H1 (cell line): ENCODE measurements around the gene UBE2E3. TPM values are rescaled to one million over a fixed set of nuclear protein-coding genes. Genes with fewer than 3 reads are reported as not detected.

ENCODE experiments used
- CTCF ChIA-PET: fragments of 300-600 bp; sonication (Branson Sonifier 250); formaldehyde crosslinking; loops from one replicate; lab custom pipeline; 2021; ENCODE audit not compliant: partially characterized antibody; lab: Charles Lee
- POLR2A ChIA-PET: fragments of 300-600 bp; sonication (Branson Sonifier 250); formaldehyde crosslinking; loops from one replicate; lab custom pipeline; 2021; ENCODE audit warnings: inconsistent platforms; ENCODE audit not compliant: partially characterized antibody; lab: Charles Lee
- DNase-seq, 2 experiments: peaks; one replicate each; pipeline versions ENCODE4 v3.0.0 to v3.0.0-alpha.2; 2010 to 2022; ENCODE audit warnings: low spot score in 2 of 2, low read depth in 1 of 2, mixed read lengths in 1 of 2
- FAIRE-seq: peaks from 2 replicates; lab custom pipeline; 2011; peaks lifted over from hg19 to GRCh38; lab: Jason Lieb, UNC
- H2AFZ ChIP-seq: 2 replicates; pipeline ENCODE4 v1.8.1; 2012; ENCODE audit warnings: low read length, inconsistent platforms
- H2AK5ac ChIP-seq: 2 replicates; pipeline ENCODE4 v1.6.1; 2013; ENCODE audit warnings: low read depth, low read length
- H2BK120ac ChIP-seq: replicated peaks from 2 replicates; pipeline ENCODE3; 2013; ENCODE audit warnings: low read depth, low read length, inconsistent platforms
- H2BK12ac ChIP-seq: 2 replicates; pipeline ENCODE4 v1.6.1; 2013; ENCODE audit warnings: low read depth, low read length
- H2BK15ac ChIP-seq: 2 replicates; pipeline ENCODE4 v1.6.1; 2013; ENCODE audit warnings: low read length
- H2BK20ac ChIP-seq: 2 replicates; pipeline ENCODE4 v1.6.1; 2013; ENCODE audit warnings: low read length
- H2BK5ac ChIP-seq: 2 replicates; pipeline ENCODE4 v1.6.1; 2013; ENCODE audit warnings: low read depth, low read length
- H3K14ac ChIP-seq: 2 replicates; pipeline ENCODE4 v1.6.1; 2013; ENCODE audit warnings: inconsistent platforms; ENCODE audit not compliant: insufficient read length
- H3K18ac ChIP-seq: 2 replicates; pipeline ENCODE4 v1.6.1; 2013; ENCODE audit warnings: low read length; ENCODE audit errors: extremely low read depth
- H3K23ac ChIP-seq: 2 replicates; pipeline ENCODE4 v1.6.1; 2013; ENCODE audit warnings: inconsistent platforms; ENCODE audit not compliant: insufficient read length
- H3K23me2 ChIP-seq: 2 replicates; pipeline ENCODE4 v1.6.1; 2013; ENCODE audit warnings: low read depth, low read length
- H3K27ac ChIP-seq: 2 replicates; pipeline ENCODE4 v1.6.1; 2011; ENCODE audit warnings: low read depth, low read length, inconsistent platforms
- H3K27me3 ChIP-seq, 4 experiments: replicated peaks in 1 of 4; 1 replicate in 1 of 4; 2 replicates in 3 of 4; pipeline versions ENCODE4 v1.6.1 to v1.8.1; 2011 to 2013; ENCODE audit warnings: low read length in 3 of 4, mild to moderate bottlenecking in 3 of 4, inconsistent platforms in 2 of 4, mixed read lengths in 2 of 4, moderate library complexity in 1 of 4; ENCODE audit not compliant: control insufficient read depth in 3 of 4, insufficient read depth in 3 of 4; ENCODE audit errors: extremely low read depth in 1 of 4
- H3K36me3 ChIP-seq, 4 experiments: 2 replicates each; pipeline versions ENCODE4 v1.6.1 to v1.8.1; 2011 to 2013; ENCODE audit warnings: mild to moderate bottlenecking in 4 of 4, low read length in 3 of 4, moderate library complexity in 2 of 4, control low read depth in 1 of 4, inconsistent platforms in 1 of 4; ENCODE audit not compliant: insufficient read depth in 4 of 4, control insufficient read depth in 2 of 4
- H3K4ac ChIP-seq: replicated peaks from 2 replicates; pipeline ENCODE3; 2013; ENCODE audit warnings: low read length, low read depth, mixed read lengths, inconsistent platforms; ENCODE audit not compliant: insufficient read length
- H3K4me1 ChIP-seq, 4 experiments: replicated peaks in 1 of 4; 1 replicate in 1 of 4; 2 replicates in 3 of 4; pipeline versions ENCODE4 v1.6.1 to v1.8.1; 2011 to 2013; ENCODE audit warnings: low read length in 3 of 4, inconsistent platforms in 2 of 4, mixed read lengths in 1 of 4; ENCODE audit not compliant: insufficient read depth in 4 of 4, control insufficient read depth in 3 of 4
- H3K4me2 ChIP-seq, 2 experiments: 2 replicates each; pipeline versions ENCODE4 v1.6.1 to v1.8.1; 2011 to 2013; ENCODE audit warnings: low read depth in 2 of 2, low read length in 2 of 2, control low read depth in 1 of 2, inconsistent platforms in 1 of 2, mild to moderate bottlenecking in 1 of 2; ENCODE audit not compliant: insufficient read depth in 1 of 2
- H3K4me3 ChIP-seq, 4 experiments: fragments of 200-600, 300-600 bp in 1 of 4; sonication (generic), shearing (Covaris generic), sonication (Bioruptor Twin) in 1 of 4; 2 replicates each; pipeline versions ENCODE4 v1.5.1 to v1.8.1; 2011 to 2016; ENCODE audit warnings: low read length in 4 of 4, low read depth in 3 of 4, control low read depth in 2 of 4, inconsistent platforms in 2 of 4, mild to moderate bottlenecking in 2 of 4, mixed read lengths in 1 of 4, moderate library complexity in 1 of 4; ENCODE audit not compliant: insufficient read depth in 2 of 4; ENCODE audit errors: extremely low read depth in 1 of 4
- H3K56ac ChIP-seq: replicated peaks from 2 replicates; pipeline ENCODE3; 2013; ENCODE audit warnings: low read depth, mild to moderate bottlenecking, mixed read lengths, low read length, inconsistent platforms; ENCODE audit not compliant: insufficient read length
- H3K79me1 ChIP-seq: 2 replicates; pipeline ENCODE4 v1.6.1; 2013; ENCODE audit warnings: low read depth, low read length, control low read depth
- H3K79me2 ChIP-seq, 2 experiments: 2 replicates each; pipeline versions ENCODE4 v1.6.1 to v1.8.1; 2012 to 2013; ENCODE audit warnings: low read length in 2 of 2, mild to moderate bottlenecking in 2 of 2, inconsistent platforms in 1 of 2; ENCODE audit not compliant: insufficient read depth in 2 of 2, control insufficient read depth in 1 of 2
- H3K9ac ChIP-seq, 4 experiments: replicated peaks in 1 of 4; 1 replicate in 1 of 4; 2 replicates in 3 of 4; pipeline versions ENCODE4 v1.6.1 to v1.8.1; 2011 to 2013; ENCODE audit warnings: low read depth in 3 of 4, low read length in 3 of 4, control low read depth in 2 of 4, mild to moderate bottlenecking in 2 of 4, moderate library complexity in 2 of 4, inconsistent platforms in 1 of 4; ENCODE audit errors: extremely low read depth in 1 of 4
- H3K9me3 ChIP-seq, 2 experiments: 2 replicates each; pipeline versions ENCODE4 v1.6.1 to v1.8.1; 2012 to 2013; ENCODE audit warnings: mild to moderate bottlenecking in 2 of 2, moderate library complexity in 2 of 2, control low read depth in 1 of 2, inconsistent platforms in 1 of 2, low read depth in 1 of 2, low read length in 1 of 2, mixed read lengths in 1 of 2; ENCODE audit not compliant: insufficient read depth in 2 of 2
- H4K20me1 ChIP-seq, 2 experiments: replicated peaks in 1 of 2; 2 replicates each; pipeline versions ENCODE3 to v1.8.1; 2011 to 2013; ENCODE audit warnings: inconsistent platforms in 2 of 2, low read length in 2 of 2, mild to moderate bottlenecking in 1 of 2; ENCODE audit not compliant: insufficient read depth in 2 of 2, control insufficient read depth in 1 of 2
- H4K5ac ChIP-seq: 2 replicates; pipeline ENCODE4 v1.6.1; 2013; ENCODE audit warnings: low read length, low read depth, mixed read lengths, inconsistent platforms; ENCODE audit not compliant: insufficient read length
- H4K8ac ChIP-seq: 2 replicates; pipeline ENCODE4 v1.8.0; 2013; ENCODE audit warnings: mild to moderate bottlenecking, moderate library complexity, low read length, inconsistent platforms; ENCODE audit not compliant: insufficient read depth; ENCODE audit errors: extremely low read depth
- H4K91ac ChIP-seq: replicated peaks from 2 replicates; pipeline ENCODE3; 2013; ENCODE audit warnings: low read length, mixed read lengths, inconsistent platforms; ENCODE audit not compliant: insufficient read length
- KDM5A ChIP-seq: fragments of 200-600 bp; IDR thresholded peaks from 2 replicates; pipeline ENCODE4 v1.7.1; 2012; ENCODE audit warnings: mild to moderate bottlenecking, low read length, inconsistent platforms, mixed read lengths
- WGBS, 2 experiments: shearing (Covaris generic) in 1 of 2; methylation state at CpG; one replicate each; pipeline versions ENCODE4 v1.1.6 to v1.1.7; 2013 to 2015; ENCODE audit warnings: low lambda C conversion rate in 2 of 2, mixed read lengths in 2 of 2, inconsistent platforms in 1 of 2, low coverage in 1 of 2, missing lambda C conversion rate in 1 of 2; ENCODE audit not compliant: insufficient replicate concordance in 2 of 2, insufficient coverage in 1 of 2, insufficient read length in 1 of 2; ENCODE audit errors: extremely low coverage in 1 of 2, missing lambda C conversion rate in 1 of 2; 5-methylcytosine and 5-hydroxymethylcytosine counted together
- polyA plus RNA-seq, 7 experiments: library from polyadenylated mRNA; depleted of rRNA in 3 of 7; stranded (reverse) in 5 of 7; unstranded in 2 of 7; fragments of >200 nt in 5 of 7; fragments of 200-250 nt in 2 of 7; gene quantifications; 1 replicate in 5 of 7; 2 replicates in 1 of 7; 4 replicates in 1 of 7; pipeline versions ENCODE4 v1.2.1 to v1.2.3, GENCODE V29; 2011 to 2013; ENCODE audit warnings: missing spikeins in 2 of 7, mixed read lengths in 2 of 7
- total RNA-seq: library from RNA; stranded (reverse); fragmentation: NEBNext Ultra II Directional; extraction: Animal tissue kit (Norgen Biotek cat#: 25700); gene quantifications from 2 replicates; pipeline ENCODE4 v1.2.1, GENCODE V29; 2021

Gene UBE2E3
- total and polyA plus RNA-seq, 2 of the 8 experiments (the other 6 are each of a cell fraction or from before 2014, with no cell fraction given): 106 to 132 TPM

DNA sequence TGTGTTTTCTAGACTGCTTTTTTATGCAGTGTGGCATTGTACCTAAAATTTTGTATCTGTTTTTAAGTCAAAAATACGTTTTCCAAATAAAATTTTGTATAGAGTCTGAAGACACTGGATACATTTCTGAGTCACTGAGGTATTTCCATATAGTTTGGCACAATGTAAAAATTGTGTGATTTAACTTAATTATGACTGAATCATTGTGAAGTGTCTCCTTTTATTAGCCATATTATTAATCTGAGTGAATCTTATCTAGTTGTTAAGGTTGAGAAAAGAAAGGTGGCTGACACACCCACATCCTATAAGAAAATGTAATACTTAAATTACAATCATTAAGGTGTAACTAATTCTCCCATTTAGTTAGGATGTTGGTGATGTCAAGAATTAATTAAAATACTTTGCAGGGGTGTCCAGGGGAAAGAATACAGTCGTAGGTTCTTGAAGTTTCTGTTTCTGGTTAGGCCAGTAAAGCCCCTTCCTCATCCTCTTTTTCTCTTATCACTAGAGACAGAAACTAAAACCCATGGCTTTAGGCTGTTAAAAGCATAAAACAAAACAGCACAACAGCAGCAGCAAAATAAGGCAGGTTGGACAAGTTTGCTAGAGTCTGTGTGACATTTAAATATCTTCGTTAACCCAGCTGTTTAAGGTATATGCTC, 71.6 kb downstream of the UBE2E3 start:
- Histone ChIP-seq H2BK120ac (no peak overlapping the region), H3K23ac (no peak overlapping the region), H3K27ac (no peak overlapping the region), H4K20me1 (peaks cover 0 to 2% of the 10 kb centered on the region in 2 experiments), H3K14ac (no peak overlapping the region), H4K5ac (no peak overlapping the region), H2BK12ac (no peak overlapping the region), H3K4me3 (no peak overlapping the region), H2BK15ac (no peak overlapping the region), H3K9ac (no peak overlapping the region), H2AFZ (no peak overlapping the region), H3K9me3 (no peaks in the 10 kb centered on the region), H3K18ac (no peak overlapping the region), H3K4me2 (no peak overlapping the region), H3K4ac (no peak overlapping the region), H3K4me1 (no peaks in the 10 kb centered on the region; a peak in 1 of 7 replicates), H3K36me3 (no peaks in the 10 kb centered on the region), H3K79me2 (peaks cover 0 to 79% of the 10 kb centered on the region in 2 experiments; a peak in 2 of 4 replicates), H4K91ac (no peak overlapping the region), H4K8ac (no peak overlapping the region), H3K79me1 (peaks cover 4% of the 10 kb centered on the region; the same call in 1 of the 2 replicates)
- FAIRE-seq (no peak), DNase-seq (no peak)
- POLR2A ChIA-PET: no interaction called here
- no peak for TF ChIP-seq KDM5A
- TF ChIP-seq, all 59 proteins: peak for 0
- no peaks in the 10 kb centered on the region for H3K27me3 ChIP-seq
- H3K23me2 ChIP-seq: no peaks in the 10 kb centered on the region
- no peak overlapping the region for H2BK5ac ChIP-seq
- no peak overlapping the region for H2BK20ac ChIP-seq
- CTCF ChIA-PET: no interaction called here
- no peak overlapping the region for H2AK5ac ChIP-seq
- 83% methylated on average over 3 of the region's 3 CpGs; no CpG with 5 or more reads in 1 of the 2 experiments for WGBS, 2 experiments
- no peak overlapping the region for H3K56ac ChIP-seq
